GM03348 (cell line): ENCODE results near the gene EIF2A.
"Not testable (repeated sequence)": the region's sequence is repeated elsewhere in the genome, so short reads cannot be mapped to it uniquely, and the experiment has no call there.

ENCODE experiments used
- DNase-seq: peaks from one replicate; pipeline ENCODE4 v3.0.0; 2012; ENCODE audit warnings: low spot score

The EIF2A gene

DNA sequence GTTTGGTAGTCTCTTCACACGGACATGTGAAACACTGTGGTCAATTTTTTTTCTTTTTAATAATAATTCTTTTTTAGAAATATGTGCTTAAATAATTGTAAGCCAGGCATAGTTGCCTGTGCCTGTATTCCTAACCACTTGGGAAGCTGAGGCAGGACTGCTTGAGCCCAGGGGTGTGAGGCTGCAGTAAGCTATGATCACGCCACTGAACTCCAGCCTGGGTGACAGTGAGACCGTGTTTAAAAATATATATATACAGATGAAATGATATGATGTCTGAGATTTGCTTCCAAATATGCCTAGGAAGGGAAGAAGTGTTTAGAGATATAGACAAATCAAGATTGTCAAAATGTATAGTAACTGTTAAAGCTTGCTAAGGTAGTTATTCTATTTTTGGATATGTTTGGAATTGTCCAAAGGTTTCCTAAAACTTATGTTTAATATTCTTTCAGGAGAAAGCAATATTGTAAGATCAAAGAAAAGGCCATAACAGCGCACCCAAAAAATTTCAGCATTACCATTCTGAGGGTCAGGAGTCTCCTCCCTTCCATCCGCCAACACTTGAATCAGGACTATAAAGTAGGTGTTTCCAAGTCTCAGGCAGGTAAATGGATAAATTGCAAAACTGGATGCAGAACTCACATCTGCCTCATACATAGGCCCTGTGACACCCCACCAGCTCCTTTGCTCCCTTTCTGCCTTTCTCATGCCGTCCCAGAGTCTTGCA is 56.0 kb downstream of the EIF2A start:
- no peak for DNase-seq

DNA sequence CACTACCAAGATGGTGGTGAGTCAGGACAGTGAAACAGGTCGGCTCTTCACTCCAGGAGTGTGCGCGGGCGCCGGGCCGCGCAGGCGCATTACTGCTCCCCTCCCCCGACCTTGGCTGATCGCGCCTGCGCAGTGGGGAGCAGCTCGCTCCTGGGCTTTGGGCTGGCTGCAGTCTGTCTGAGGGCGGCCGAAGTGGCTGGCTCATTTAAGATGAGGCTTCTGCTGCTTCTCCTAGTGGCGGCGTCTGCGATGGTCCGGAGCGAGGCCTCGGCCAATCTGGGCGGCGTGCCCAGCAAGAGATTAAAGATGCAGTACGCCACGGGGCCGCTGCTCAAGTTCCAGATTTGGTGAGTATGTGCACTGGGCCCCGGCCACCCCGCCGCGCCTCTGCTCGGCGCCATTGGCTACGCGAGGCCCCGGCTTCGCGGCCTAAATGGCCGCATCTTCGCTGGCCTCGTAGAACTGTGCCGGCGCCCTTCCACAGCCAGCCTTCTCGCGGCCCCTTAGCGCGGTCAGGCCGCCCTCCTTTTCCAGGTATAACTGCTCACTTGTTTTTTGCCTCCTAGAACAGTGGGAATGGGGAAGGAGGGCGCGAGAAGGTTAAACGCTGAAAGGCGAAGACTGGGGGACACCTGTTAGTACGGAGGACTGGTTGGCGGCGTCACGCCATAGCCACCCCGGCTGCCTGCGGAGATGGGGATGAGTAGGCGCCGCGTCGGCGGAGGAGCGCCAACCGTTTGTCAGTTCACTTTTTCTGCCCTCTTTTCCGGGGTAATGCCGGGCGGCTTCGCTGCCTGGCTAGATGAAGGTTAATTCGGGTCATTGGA is 56.8 kb downstream of the EIF2A start, which contains the start of gene SELENOT:
TSS of gene SELENOT (plus strand) at position 169 of the 827 bp plus-strand sequence. CDS start at position 211, 42 bp downstream.
- DNase-seq = peak; percentile 100

DNA sequence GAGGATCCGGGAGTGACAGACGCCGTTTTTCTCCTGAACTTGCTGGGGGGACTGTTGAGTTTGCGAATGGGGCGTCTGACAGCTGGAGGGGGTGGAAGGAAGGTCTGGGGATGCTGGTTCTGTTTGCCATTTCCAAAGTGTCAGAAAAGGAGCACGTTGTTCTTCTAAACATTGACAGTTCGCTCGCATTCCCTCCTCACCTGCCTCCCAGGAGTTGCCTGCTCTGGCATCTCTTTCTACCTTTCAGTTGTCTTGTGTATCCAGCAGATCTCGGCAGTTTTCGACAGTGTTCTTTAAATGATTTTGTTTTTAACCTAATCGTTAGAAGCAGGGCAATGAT is 57.4 kb downstream of the EIF2A start:
- DNase-seq = no peak

DNA sequence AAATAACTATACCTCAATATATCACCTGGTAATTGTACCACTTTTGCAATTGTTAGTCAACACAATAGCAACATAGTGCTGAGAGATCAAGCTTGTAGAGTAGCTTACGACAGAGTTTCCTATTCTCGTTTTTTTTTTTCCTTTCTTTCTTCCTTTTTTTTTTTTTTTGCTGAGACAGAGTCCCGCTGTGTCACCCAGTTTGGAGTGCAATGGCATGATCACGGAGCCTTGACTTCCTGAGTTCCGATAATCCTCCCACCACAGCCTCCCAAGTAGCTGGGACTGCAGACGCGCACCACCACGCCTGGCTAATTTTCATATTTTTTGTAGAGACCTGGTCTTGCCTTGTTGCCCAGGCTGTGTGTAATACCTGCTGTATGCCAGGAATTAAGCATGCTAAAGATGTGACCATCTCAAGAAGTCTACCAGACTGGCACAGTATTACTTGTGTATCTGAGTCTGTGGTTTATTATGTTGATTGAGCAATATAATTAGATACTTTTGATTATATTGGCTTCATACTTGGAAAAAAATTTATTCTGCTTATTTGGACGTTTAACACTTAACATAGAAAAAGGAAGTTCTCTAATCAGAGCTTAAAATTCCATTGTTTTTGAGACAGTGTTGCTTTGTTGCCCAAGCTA is 59.5 kb downstream of the EIF2A start:
- DNase-seq = no peak

DNA sequence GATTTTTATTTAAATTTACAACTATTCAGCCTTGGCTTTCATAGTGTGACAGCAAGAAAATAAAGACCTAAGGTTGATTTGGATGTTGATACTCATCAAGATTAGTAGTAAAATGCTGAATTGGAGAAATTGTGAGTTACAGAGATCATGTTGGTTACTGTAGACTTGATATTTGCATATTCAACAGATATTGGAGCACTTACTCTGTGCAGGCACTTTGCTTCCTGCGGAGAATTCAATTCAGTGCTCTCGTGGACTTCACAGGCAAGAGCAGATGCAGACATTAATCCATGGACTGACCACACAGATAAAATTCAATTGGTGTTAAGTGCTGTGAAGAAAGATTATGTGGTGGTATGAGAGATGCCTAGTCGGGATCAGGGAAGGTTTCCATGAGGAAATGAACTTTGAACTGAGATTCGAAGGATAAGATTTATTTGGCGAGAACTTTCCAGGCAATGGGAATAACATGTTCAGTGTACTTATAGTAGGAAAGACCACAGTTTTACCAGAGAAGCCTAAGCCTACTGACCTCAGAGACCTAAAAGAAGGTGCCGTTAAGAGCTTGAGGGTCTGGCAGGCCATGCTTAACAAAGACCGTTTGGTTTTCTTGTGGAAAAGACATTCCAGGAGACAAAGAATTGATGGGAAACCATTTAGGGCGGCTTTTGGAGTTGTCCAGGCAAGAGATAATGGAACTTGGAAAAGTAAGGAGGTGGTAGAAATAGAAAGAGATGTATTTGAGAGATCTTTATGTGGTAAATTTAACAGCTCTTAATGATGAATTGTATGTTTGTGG is 60.9 kb downstream of the EIF2A start:
- DNase-seq = no peak

DNA sequence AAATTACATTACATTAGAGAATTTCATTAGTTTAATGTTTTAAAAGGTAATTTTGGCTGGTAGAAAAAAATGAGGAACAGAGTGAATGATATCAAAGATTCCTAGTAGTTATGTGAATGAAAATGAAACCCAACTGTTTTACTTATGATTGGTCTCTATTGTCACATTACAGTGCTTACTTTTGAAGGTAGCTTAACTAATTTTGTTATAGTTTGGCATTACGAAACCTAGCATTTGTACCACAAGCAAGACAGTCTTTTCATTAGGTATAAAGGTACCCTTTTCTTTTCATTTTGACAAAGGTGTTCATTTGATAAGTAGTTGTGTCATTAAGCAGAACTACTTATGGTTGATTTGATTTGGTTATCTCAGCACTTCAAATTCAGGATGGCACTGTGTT is 63.4 kb downstream of the EIF2A start:
- no peak for DNase-seq

DNA sequence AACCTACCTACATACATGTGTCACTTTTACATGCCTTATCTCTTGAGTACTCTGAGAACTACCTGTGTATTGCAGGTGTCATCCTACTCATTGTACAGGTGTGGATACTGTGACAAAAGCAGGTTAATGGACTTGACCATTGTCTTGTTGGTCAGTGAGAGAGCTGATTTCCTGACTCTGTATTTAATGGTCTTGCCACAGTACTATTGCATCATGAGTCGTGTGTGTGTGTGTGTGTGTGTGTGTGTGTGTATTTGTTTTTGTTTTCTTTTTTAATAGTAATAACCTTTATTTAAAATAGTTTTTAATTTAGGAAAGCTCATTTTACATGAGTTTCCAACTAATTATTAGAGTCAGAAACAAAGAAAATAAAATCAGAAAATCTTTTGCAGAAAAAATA is 64.2 kb downstream of the EIF2A start:
- DNase-seq = no peak

DNA sequence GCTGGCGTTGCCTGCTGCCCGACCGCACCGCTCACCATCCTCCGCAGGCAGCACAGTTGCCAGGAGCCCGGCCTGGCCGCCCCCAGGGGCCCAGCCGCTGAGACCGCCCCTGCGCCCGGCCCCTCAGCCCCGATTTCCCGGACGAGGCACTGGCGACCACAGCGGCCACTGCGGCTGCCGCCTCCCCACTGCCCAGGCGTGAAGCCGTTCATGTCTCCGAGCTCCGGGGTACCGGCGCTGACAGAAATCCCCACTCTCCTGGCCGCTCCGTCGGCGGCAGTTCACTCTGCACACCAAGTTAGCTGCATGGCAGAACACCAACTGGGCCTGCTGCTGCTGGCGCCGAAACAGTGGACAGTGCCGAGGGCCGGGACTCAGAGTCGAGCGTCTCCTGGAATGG is 65.1 kb downstream of the EIF2A start:
- no peak for DNase-seq

DNA sequence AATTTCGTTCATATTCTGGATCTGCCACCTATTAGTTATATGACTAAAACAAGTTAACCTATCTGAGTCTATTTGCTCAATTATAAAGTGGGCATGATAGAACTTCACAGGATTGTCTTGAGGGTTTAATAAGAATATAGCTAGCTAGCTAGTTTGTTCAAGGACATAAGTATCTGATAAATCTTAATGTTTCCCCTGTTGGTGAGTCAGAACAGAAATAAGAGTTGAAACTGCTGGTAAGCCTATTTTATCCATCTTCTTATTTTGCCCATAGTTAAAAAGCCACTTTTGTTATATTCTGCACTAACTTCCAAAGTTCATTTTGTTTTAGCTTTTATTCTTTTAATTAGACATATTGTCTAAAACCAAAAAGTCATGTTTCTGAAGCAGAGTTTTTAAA is 65.9 kb downstream of the EIF2A start:
- DNase-seq = no peak

DNA sequence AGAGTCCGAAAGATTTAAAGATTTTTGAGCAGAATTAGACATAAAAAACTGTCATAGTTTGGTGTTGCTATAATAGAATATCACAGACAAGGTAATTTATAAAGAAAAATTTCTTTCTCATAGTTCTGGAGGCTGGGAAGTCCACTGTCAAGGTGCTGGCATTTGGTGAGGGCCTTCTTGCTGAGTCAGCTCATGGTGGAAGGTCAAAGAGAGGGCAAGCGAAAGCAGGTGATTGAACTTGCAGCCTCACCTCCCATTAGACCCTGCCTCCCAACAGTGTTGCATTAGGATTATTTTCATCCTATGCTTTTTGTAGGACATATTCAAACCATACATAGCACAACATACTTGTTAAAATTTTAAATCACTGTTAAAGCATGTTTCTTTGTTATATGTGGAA is 66.4 kb downstream of the EIF2A start:
- DNase-seq = no peak

DNA sequence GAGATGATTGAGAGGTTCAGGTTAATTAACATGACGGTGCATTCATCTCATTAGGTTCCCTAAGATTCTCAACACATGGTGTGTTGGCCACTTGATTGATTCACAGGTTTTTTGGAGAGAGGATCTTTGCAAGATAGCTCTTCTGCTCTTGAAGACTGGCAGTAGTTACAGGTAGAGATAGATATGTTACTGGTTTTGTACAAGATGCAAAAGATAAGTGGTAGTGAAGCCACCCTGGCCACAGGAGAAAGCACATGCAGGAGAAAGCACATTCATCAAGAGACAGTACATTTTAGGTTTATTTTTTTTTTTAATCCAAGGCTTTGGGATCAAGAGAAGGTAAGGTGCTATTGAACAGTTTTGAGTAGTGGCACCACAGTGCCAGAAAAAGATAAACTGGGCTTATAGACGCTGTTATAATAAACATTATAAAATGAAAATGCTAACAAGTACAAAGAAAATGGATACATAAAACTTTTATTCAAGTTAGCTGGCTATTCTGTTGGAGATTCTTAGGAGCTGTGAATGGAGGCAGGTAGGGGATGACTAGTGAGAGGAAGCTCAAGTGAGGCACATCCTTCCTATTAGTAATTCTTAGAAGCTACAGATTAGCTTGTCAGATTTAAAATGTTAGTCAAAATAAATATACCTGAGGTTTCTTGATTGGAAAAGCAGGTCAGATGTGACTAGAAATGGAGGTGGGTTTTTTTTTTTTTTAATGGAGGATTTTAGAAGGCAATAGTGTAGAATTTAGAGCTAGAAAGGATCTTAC is 67.3 kb downstream of the EIF2A start:
- no peak for DNase-seq

DNA sequence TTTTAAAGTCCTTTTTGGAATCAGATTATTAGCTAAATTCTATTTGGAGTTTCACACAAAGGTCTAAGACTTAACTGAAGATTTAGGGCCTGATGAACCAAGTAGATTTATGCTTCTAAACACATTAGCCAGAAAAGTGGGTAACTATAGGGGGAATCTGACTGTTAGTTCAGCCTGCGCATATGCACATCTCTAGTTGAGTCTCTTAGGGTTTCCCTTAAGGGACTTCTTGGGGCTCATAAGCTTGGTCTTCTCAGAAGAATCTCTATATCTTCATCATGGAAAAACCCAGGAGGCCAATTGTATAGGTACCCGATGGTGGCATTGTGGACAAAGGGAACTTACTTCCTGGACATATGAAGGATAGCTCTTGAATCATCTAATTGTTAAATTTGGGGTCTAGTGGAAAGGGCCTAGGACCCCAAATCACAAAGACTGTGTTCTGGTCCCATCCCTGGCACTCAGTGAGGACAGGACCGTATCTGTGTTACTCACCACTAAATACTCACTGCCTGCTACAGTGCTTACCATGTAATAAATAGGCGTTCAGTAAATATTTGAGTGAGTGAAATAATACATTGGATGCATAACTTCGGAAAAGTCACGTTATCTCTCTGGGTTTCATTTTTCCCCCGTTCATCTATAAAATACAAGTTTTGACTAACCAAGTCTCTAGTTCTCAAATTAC is 73.6 kb downstream of the EIF2A start:
- DNase-seq = no peak

DNA sequence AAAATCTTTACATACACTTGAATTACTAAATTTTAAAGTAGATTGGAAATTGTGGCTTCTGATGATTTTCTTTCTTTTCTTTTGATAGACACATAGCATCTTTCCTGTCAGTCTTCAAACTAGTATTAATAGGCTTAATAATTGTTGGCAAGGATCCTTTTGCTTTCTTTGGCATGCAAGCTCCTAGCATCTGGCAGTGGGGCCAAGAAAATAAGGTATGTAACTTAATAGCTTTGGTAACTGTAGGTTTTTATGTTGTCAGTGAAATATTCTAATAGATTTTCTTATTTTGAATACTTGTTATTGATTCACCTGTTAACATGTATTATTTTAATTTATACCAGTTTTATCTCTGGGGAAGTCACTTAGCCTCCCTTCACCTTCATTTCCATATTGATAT is 76.4 kb downstream of the EIF2A start:
- DNase-seq = not testable (repeated sequence)

DNA sequence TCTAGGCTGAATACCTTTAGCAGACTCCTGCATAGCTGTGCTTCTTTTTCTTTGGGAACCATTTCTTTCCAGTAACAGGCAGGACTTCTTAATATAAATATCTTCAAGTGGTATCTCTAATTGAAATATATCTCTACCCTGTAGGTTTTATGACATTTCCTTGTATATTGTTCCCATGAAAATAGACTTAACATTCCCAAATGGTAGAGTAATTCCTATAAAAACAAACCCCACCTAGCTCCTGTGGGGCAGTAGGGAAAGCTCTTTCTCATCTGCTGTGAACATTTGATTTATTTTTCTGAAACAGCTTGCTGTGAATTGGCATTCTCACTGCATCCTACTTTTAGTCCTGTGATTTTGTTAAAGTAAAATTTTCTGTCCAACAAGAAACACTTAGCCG is 77.4 kb downstream of the EIF2A start:
- DNase-seq = no peak

DNA sequence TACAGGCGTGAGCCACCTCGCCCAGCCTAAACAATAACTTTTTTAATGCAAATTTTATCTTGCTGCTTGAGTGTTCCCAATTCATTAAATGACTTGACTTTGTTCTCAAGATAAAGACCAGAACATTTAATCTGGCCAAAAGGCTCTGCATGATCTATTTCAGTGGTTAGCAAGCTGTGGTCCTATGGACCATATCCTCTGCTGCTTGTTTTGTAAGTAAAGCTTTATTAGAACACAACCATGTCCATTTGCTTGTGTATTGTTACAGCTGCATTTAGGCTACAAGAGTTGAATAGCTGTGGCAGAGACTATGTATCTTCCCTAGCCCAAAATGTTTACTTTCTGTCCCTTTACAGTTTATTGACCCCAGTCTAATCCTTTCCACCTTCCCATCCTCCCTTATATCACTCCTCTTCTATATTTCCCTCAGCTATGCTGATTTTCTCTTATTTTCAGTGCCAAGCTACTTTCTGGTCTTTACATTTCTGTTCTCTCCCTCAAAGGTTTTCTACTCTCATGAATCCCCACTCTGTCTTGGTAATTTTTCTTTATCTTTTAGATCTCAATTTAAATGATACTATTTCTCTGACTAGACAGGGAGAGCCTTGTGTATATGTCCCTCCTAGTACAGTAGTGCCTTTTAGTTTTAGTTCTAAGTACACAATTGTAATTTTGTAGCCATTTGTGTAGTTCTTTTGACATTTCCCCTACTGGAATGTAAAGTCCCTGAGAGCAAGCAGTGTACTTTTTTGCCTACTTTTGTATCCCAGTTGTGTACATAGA is 79.8 kb downstream of the EIF2A start:
- no peak for DNase-seq

DNA sequence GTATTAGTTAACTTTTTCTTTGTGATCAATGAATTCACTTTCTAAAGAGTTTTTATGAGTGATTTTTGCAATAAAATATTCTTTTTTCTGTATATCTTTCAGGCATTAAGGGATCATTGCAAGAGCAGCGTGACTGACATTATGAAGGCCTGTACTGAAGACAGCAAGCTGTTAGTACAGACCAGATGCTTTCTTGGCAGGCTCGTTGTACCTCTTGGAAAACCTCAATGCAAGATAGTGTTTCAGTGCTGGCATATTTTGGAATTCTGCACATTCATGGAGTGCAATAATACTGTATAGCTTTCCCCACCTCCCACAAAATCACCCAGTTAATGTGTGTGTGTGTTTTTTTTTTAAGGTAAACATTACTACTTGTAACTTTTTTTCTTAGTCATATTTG is 81.0 kb downstream of the EIF2A start:
- DNase-seq = no peak

DNA sequence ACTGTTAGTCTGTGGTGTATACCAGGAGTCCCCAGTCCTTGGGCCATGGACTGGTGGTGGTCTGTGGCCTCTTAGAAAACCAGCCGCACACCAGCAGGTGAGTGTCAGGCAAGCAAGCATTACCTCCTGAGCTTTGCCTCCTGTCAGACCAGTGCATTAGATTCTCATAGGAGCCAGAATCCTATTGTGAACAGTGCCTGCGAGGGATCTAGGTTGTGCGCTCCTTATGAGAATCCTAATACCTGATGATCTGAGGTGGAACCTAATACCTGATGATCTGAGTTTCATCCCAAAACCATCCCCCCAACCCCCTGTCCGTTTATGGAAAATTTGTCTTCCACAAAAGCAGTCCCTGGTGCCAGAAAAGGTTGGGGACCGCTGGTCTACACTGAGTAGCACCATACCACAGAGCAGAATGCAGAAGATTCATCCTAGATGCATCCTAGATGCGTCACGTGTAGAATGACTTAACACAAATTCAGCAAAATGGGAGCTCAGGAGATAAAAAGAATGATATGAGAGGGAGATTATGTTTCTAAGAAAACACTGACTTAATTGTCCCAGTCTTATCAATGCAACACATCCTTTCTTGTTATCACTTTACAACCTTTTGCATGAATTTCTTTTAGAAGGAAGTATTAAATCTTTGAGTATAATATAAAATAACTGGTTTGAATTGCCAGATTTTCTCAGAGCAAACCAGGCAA is 85.1 kb downstream of the EIF2A start:
- no peak for DNase-seq

DNA sequence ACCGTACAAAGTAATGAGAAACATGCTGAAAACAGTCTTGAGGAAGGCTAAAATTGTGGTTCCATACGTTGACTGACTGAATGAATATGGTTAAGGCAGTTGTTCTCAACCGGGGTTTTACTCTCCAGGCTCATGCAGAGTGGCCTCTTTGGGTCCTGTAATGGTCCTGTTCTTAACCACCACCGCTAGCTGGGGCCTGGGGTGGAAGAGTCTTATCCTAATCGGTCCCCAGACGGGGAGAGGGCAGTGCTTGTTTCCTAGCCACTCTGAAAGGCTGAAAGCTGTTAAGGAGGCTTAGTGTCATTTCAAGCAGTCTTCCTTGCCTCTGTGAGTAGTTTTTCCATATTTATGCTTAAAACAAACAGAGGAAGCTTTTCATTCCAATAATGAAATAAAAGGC is 88.5 kb downstream of the EIF2A start:
- DNase-seq = no peak

DNA sequence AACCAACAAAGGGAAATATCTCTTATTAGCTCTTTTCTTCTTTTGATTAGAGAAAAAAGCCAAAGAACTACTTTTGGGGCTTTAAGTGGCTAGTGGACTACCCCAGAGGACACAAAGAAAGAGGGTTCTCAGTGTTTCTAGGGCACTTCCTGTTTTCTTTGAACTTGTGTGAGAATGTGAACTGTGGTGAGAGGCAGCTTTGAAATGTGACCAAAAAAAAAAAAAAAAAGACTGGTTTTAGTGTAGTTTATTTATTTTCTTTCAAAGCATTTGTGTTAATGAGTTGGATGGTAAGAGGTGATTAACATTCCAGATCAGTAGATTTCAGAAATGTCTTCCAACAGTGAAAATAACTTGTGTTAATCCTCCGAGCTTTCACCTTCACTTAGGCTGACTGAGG is 88.9 kb downstream of the EIF2A start:
- DNase-seq = no peak
